ENCODE results near the gene IER3. TPM values are rescaled to one million over a fixed set of nuclear protein-coding genes. Genes with fewer than 3 reads are reported as not detected.
A peak's percentile ranks its signal among the peaks of the same experiment; 100 is the strongest.

IER3 gene
- total and polyA plus RNA-seq, 2 of the 8 experiments (the other 6 are each of a cell fraction or from before 2014, with no cell fraction given): 11.9 to 26.5 TPM

DNA sequence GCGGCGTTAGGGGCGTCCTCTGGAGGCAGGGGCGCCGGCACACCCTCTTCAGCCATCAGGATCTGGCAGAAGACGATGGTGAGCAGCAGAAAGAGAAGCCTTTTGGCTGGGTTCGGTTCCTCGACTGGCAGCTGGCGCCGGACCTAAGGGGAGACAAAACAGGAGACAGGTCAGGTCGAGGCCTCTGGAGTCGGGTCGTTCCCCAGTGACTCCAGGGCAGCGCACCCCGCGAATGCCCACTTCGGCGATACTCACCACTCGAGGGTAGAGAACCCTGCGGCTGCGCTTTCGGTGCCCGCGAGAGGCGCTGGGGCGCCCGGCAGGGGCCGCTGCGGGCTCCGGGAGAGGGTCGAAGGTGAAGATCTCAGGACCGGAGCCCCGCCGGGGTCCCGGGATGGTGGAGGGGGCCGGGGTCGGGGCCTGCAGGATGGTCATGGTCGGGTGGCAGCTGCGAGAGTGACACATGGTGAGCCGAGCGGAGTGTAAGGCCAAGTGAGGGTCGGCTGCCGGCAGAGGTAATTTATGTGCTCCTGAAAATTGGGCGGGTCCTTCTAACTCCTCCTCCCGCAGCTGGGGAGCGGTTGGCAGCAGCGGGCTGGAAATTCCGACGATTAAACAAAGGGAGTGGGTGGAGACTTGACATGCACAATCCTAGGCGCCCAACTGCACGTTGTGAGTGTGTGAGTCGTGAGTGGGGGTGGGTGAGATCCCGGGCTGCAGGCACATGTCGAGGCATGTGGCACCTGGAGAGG lies at the start of gene IER3 (continued):
- peak; percentile 53; the same call in 1 of the 2 replicates for TF ChIP-seq KDM1A (IDR thresholded peaks at IDR 0.05; ENCODE audit: borderline replicate concordance, low read length)
- no peak for TF ChIP-seq SAP30 (IDR thresholded peaks at IDR 0.05; ENCODE audit: insufficient read depth, insufficient replicate concordance, low read length)
- 0 out of 2 replicates have a peak, but pooled peaks have one; percentile 7 for TF ChIP-seq EGR1 (IDR thresholded peaks at IDR 0.05; ENCODE audit: borderline replicate concordance, low read depth, low read length)
- no peak for TF ChIP-seq SP2 (IDR thresholded peaks at IDR 0.05; ENCODE audit: low read length)
- TF ChIP-seq NRF1 (IDR thresholded peaks at IDR 0.05; ENCODE audit: low read depth, low read length): no peak
- TF ChIP-seq FOSL1 (IDR thresholded peaks at IDR 0.05; ENCODE audit: insufficient read depth, low read depth, low read length): no peak
- TF ChIP-seq RBBP5 (IDR thresholded peaks at IDR 0.05; ENCODE audit: borderline replicate concordance, low read depth, low read length): no peak
- TF ChIP-seq TBP (IDR thresholded peaks at IDR 0.05; ENCODE audit: low read depth, low read length): peak; percentile 96
- TF ChIP-seq SP1 (IDR thresholded peaks at IDR 0.05; ENCODE audit: low read depth, low read length): peak; percentile 60; the same call in 1 of the 2 replicates
- TF ChIP-seq CEBPB (IDR thresholded peaks at IDR 0.05; ENCODE audit: low read depth, low read length): no peak
- peak; percentile 72 to 84; a peak in 3 of 4 replicates for TF ChIP-seq SIN3A (conservative IDR thresholded peaks at IDR 0.05 in 1 of 2, IDR thresholded peaks at IDR 0.05 in 1 of 2; ENCODE audit: low read depth in 1 of 2, low read length in 2 of 2)
- TF ChIP-seq POLR2A (IDR thresholded peaks at IDR 0.05; ENCODE audit: control extremely low read depth in 1 of 2, low read depth in 2 of 2, low read length in 2 of 2): peak; percentile 97 to 99
- TF ChIP-seq CREB1 (IDR thresholded peaks at IDR 0.05): no peak; the same call in 1 of the 2 replicates
- TF ChIP-seq SRF (IDR thresholded peaks at IDR 0.05; ENCODE audit: low read depth, low read length): no peak
- TF ChIP-seq BACH1 (IDR thresholded peaks at IDR 0.05; ENCODE audit: low read length): 0 out of 2 replicates have a peak, but pooled peaks have one; percentile 13
- TF ChIP-seq JUN (IDR thresholded peaks at IDR 0.05; ENCODE audit: low read depth, low read length): no peak
- no peak for TF ChIP-seq RXRA (IDR thresholded peaks at IDR 0.05; ENCODE audit: insufficient read depth, low read depth, low read length)
- no peak for TF ChIP-seq CTBP2 (IDR thresholded peaks at IDR 0.05; ENCODE audit: borderline replicate concordance, insufficient read depth, insufficient read length, low read length)
- no peak for TF ChIP-seq KDM5A (IDR thresholded peaks at IDR 0.05; ENCODE audit: low read length)
